HG02763 (cell line): ENCODE measurements around the gene GSG1L.

Experiments used
- ATAC-seq: cut with Tn5 transposase; IDR thresholded peaks from one replicate; pipeline ENCODE4 v1.9.1; 2021; ENCODE audit warnings: mild to moderate bottlenecking, moderate library complexity; ENCODE audit not compliant: unreplicated experiment

The GSG1L gene

GRCh38 chr16:28063591-28064061, at the start of gene GSG1L:
Gene GSG1L (minus strand): TSS chr16:28063714. CDS start chr16:28063424, 290 bp downstream.
- no peak for ATAC-seq

- no peak for ATAC-seq
These were observed 49.4 kb upstream of the GSG1L start for GRCh38 chr16:28112908-28113307.

- ATAC-seq = no peak
These were observed 47.5 kb upstream of the GSG1L start for GRCh38 chr16:28110977-28111376.

GRCh38 chr16:28110479-28110878, 47.0 kb upstream of the GSG1L start:
- ATAC-seq = no peak

- ATAC-seq = no peak
These were observed 46.6 kb upstream of the GSG1L start for GRCh38 chr16:28110074-28110473.

GRCh38 chr16:28108590-28109247, 45.2 kb upstream of the GSG1L start:
- no peak for ATAC-seq

- ATAC-seq = no peak
These were observed 43.7 kb upstream of the GSG1L start for GRCh38 chr16:28107232-28107631.

GRCh38 chr16:28106467-28107215, 43.1 kb upstream of the GSG1L start:
- no peak for ATAC-seq

GRCh38 chr16:28105954-28106353, 42.4 kb upstream of the GSG1L start:
- ATAC-seq = no peak

GRCh38 chr16:28105297-28105696, 41.8 kb upstream of the GSG1L start:
- ATAC-seq = no peak

GRCh38 chr16:28104404-28104803, 40.9 kb upstream of the GSG1L start:
- ATAC-seq = no peak

- no peak for ATAC-seq
These were observed 40.1 kb upstream of the GSG1L start for GRCh38 chr16:28103516-28104170.

GRCh38 chr16:28101533-28101890, 38.0 kb upstream of the GSG1L start:
- ATAC-seq = no peak

- no peak for ATAC-seq
These were observed 37.5 kb upstream of the GSG1L start for GRCh38 chr16:28100810-28101532.

- ATAC-seq = no peak
These were observed 35.7 kb upstream of the GSG1L start for GRCh38 chr16:28098959-28099945.

GRCh38 chr16:28098171-28098958, 34.9 kb upstream of the GSG1L start:
- ATAC-seq = no peak

GRCh38 chr16:28096983-28097899, 33.7 kb upstream of the GSG1L start:
- no peak for ATAC-seq

GRCh38 chr16:28093385-28093725, 29.8 kb upstream of the GSG1L start:
- no peak for ATAC-seq
